GM20000 (cell line): Measurements from ENCODE around the gene EIF2D.

Experiments used
- DNase-seq: peaks from one replicate; pipeline ENCODE4 v3.0.0; 2012; ENCODE audit warnings: low spot score
- CTCF ChIP-seq: IDR thresholded peaks from 2 replicates; pipeline ENCODE4 v1.5.1; 2012; ENCODE audit warnings: mild to moderate bottlenecking, control low read depth; ENCODE audit errors: extremely low read depth, missing control alignments

EIF2D gene

GRCh38 chr1:206556750-206557635 lies 55.3 kb downstream of the EIF2D start:
- TF ChIP-seq CTCF: no peak
- DNase-seq: peak; percentile 80

GRCh38 chr1:206556047-206556749 lies 56.1 kb downstream of the EIF2D start:
- peak; percentile 68 for DNase-seq
- no peak for TF ChIP-seq CTCF

GRCh38 chr1:206555473-206555935 lies 56.8 kb downstream of the EIF2D start:
- DNase-seq: peak; percentile 71

DNA sequence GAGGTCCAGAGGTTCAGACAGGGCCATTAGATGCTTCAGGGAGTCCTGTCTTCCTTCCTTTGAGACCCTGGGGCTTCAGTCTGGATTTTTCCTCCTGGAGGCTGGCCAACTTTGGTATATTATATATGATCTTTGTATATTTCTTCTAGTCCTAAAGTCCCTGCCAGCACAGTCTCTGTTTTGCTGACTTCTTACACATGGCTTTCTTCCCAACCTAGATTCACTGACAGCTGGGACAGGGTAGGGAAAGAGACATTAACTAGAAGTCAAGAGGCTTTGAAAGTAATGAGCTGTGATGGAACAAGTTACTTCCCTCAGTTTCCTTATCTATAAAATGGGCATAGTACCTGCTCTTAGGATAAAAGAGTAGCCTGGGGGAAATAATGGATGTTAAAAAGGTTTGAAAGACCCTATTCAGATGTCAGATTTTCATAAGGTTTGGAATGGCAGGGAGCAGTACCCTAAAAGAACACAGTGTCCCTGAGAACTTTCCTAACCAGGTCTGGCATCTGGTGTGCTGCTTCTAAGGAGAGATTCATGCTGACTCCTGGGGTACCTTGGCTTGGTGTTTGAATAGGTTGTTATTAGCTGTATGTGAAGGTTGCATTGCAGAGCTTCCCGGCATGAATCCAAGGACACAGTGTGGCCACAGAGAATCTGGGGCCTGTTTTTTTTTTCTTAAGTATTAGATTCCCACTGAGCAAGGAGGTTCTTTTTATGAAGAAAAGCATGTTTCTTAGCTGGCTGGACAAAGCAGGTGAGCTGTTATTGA lies 57.4 kb downstream of the EIF2D start:
- DNase-seq: no peak
- TF ChIP-seq CTCF: no peak

More at GRCh38 chr1:206555473-206555935, 56.8 kb downstream of the EIF2D start:
- TF ChIP-seq CTCF: no peak

GRCh38 chr1:206554211-206554610 lies 58.1 kb downstream of the EIF2D start:
- DNase-seq: no peak
- TF ChIP-seq CTCF: no peak

GRCh38 chr1:206551986-206552326 lies 60.3 kb downstream of the EIF2D start:
- no peak for TF ChIP-seq CTCF
- no peak for DNase-seq
